BLaER1 (cell line): ENCODE results near the gene EMC7.
A peak's percentile ranks its signal among the peaks of the same experiment; 100 is the strongest.

Experiments
- H3K27ac ChIP-seq: shearing (Covaris generic); formaldehyde crosslinking; 2 replicates; pipeline ENCODE4 v1.8.1; 2022
- H3K27me3 ChIP-seq: shearing (Covaris generic); formaldehyde crosslinking; 2 replicates; pipeline ENCODE4 v1.8.1; 2022
- H3K36me3 ChIP-seq: shearing (Covaris generic); formaldehyde crosslinking; 2 replicates; pipeline ENCODE4 v1.8.1; 2022
- H3K4me1 ChIP-seq: shearing (Covaris generic); formaldehyde crosslinking; 2 replicates; pipeline ENCODE4 v1.8.1; 2022
- H3K4me2 ChIP-seq: shearing (Covaris generic); formaldehyde crosslinking; 2 replicates; pipeline ENCODE4 v1.8.1; 2022
- H3K4me3 ChIP-seq: shearing (Covaris generic); formaldehyde crosslinking; 2 replicates; pipeline ENCODE4 v1.8.1; 2022
- H3K9ac ChIP-seq: shearing (Covaris generic); formaldehyde crosslinking; 2 replicates; pipeline ENCODE4 v1.8.1; 2022
- H3K9me3 ChIP-seq: shearing (Covaris generic); formaldehyde crosslinking; 2 replicates; pipeline ENCODE4 v1.8.1; 2022
- H4K20me1 ChIP-seq: shearing (Covaris generic); formaldehyde crosslinking; 2 replicates; pipeline ENCODE4 v1.8.1; 2022
- Cebpa-rat ChIP-seq: shearing (Covaris generic); IDR thresholded peaks from 2 replicates; pipeline ENCODE4 v1.8.1; 2022

Gene EMC7

GRCh38 chr15:34119291-34119690 is 17.6 kb upstream of the EMC7 start:
- H3K4me1 ChIP-seq = no peaks in the 10 kb centered on the region
- H3K27ac ChIP-seq = no peak overlapping the region
- no peak overlapping the region for H3K9ac ChIP-seq
- TF ChIP-seq Cebpa-rat = no peak
- no peaks in the 10 kb centered on the region for H3K27me3 ChIP-seq
- no peaks in the 10 kb centered on the region for H3K36me3 ChIP-seq
- no peak overlapping the region for H3K4me3 ChIP-seq
- no peak overlapping the region for H3K4me2 ChIP-seq
- H3K9me3 ChIP-seq = no peaks in the 10 kb centered on the region
- no peaks in the 10 kb centered on the region for H4K20me1 ChIP-seq

- Histone ChIP-seq H3K36me3 (no peaks in the 10 kb centered on the region), H3K9me3 (no peaks in the 10 kb centered on the region), H3K4me2 (no peak overlapping the region), H3K27ac (no peak overlapping the region), H3K9ac (no peak overlapping the region), H3K4me1 (no peaks in the 10 kb centered on the region), H4K20me1 (no peaks in the 10 kb centered on the region), H3K27me3 (no peaks in the 10 kb centered on the region), H3K4me3 (no peak overlapping the region)
- TF ChIP-seq Cebpa-rat = no peak
Observed at GRCh38 chr15:34116620-34117019, 15.0 kb upstream of the EMC7 start.

- H3K36me3 ChIP-seq = no peaks in the 10 kb centered on the region
- H3K4me3 ChIP-seq = no peak overlapping the region
- no peak overlapping the region for H3K4me2 ChIP-seq
- H3K4me1 ChIP-seq = no peaks in the 10 kb centered on the region
- no peaks in the 10 kb centered on the region for H3K9me3 ChIP-seq
- H4K20me1 ChIP-seq = no peaks in the 10 kb centered on the region
- H3K27me3 ChIP-seq = no peaks in the 10 kb centered on the region
- H3K9ac ChIP-seq = no peak overlapping the region
- H3K27ac ChIP-seq = no peak overlapping the region
- no peak for TF ChIP-seq Cebpa-rat
Observed at GRCh38 chr15:34114739-34115138, 13.1 kb upstream of the EMC7 start.

GRCh38 chr15:34114215-34114614 is 12.6 kb upstream of the EMC7 start:
- Histone ChIP-seq H3K9me3 (no peaks in the 10 kb centered on the region), H3K9ac (no peak overlapping the region), H3K27me3 (no peaks in the 10 kb centered on the region), H3K36me3 (no peaks in the 10 kb centered on the region), H3K4me2 (no peak overlapping the region), H3K4me3 (no peak overlapping the region), H3K4me1 (no peaks in the 10 kb centered on the region), H4K20me1 (no peaks in the 10 kb centered on the region), H3K27ac (no peak overlapping the region)
- TF ChIP-seq Cebpa-rat = no peak

- Histone ChIP-seq H3K4me3 (no peak overlapping the region), H3K27ac (no peak overlapping the region), H3K9me3 (no peaks in the 10 kb centered on the region), H3K27me3 (no peaks in the 10 kb centered on the region), H3K4me2 (no peak overlapping the region), H3K9ac (no peak overlapping the region), H4K20me1 (no peaks in the 10 kb centered on the region), H3K4me1 (no peaks in the 10 kb centered on the region), H3K36me3 (no peaks in the 10 kb centered on the region)
- TF ChIP-seq Cebpa-rat = no peak
Observed at GRCh38 chr15:34111488-34111887, 9.8 kb upstream of the EMC7 start.

- Histone ChIP-seq H3K27me3 (no peaks in the 10 kb centered on the region), H3K4me1 (no peaks in the 10 kb centered on the region), H3K4me3 (no peak overlapping the region), H3K36me3 (no peaks in the 10 kb centered on the region), H3K27ac (no peak overlapping the region), H4K20me1 (no peaks in the 10 kb centered on the region), H3K9ac (no peak overlapping the region), H3K4me2 (no peak overlapping the region), H3K9me3 (no peaks in the 10 kb centered on the region)
- no peak for TF ChIP-seq Cebpa-rat
Observed at GRCh38 chr15:34109797-34110663, 8.4 kb upstream of the EMC7 start.

GRCh38 chr15:34107315-34107714 is 5.7 kb upstream of the EMC7 start:
- Histone ChIP-seq H3K27me3 (no peaks in the 10 kb centered on the region), H3K9me3 (peaks cover 16% of the 10 kb centered on the region; the same call in 1 of the 2 replicates), H3K9ac (no peak overlapping the region), H3K27ac (no peak overlapping the region), H3K4me2 (no peak overlapping the region), H3K4me3 (no peak overlapping the region), H3K4me1 (peaks cover 6% of the 10 kb centered on the region), H3K36me3 (0 out of 2 replicates have a peak, but pooled peaks cover 9% of the 10 kb centered on the region), H4K20me1 (no peaks in the 10 kb centered on the region)
- TF ChIP-seq Cebpa-rat = no peak

GRCh38 chr15:34106423-34106822 is 4.8 kb upstream of the EMC7 start:
- no peak for TF ChIP-seq Cebpa-rat
- Histone ChIP-seq H3K9me3 (peaks cover 16% of the 10 kb centered on the region; the same call in 1 of the 2 replicates), H3K36me3 (0 out of 2 replicates have a peak, but pooled peaks cover 9% of the 10 kb centered on the region), H3K27me3 (no peaks in the 10 kb centered on the region), H3K4me1 (peaks cover 7% of the 10 kb centered on the region), H4K20me1 (no peaks in the 10 kb centered on the region), H3K9ac (no peak overlapping the region), H3K4me2 (no peak overlapping the region), H3K4me3 (no peak overlapping the region), H3K27ac (no peak overlapping the region)

GRCh38 chr15:34102175-34102925 is 688 bp upstream of the EMC7 start:
- peak overlapping the region; percentile 91 for H3K9ac ChIP-seq
- no peaks in the 10 kb centered on the region for H3K27me3 ChIP-seq
- peak overlapping the region; percentile 68 for H3K27ac ChIP-seq
- peaks cover 14% of the 10 kb centered on the region; the same call in 1 of the 2 replicates for H4K20me1 ChIP-seq
- H3K36me3 ChIP-seq = 0 out of 2 replicates have a peak, but pooled peaks cover 13% of the 10 kb centered on the region
- H3K4me1 ChIP-seq = peaks cover 26% of the 10 kb centered on the region
- no peak for TF ChIP-seq Cebpa-rat
- H3K9me3 ChIP-seq = peaks cover 16% of the 10 kb centered on the region; the same call in 1 of the 2 replicates
- H3K4me3 ChIP-seq = peak overlapping the region; percentile 95
- H3K4me2 ChIP-seq = peak overlapping the region; percentile 69

- Histone ChIP-seq H4K20me1 (peaks cover 22% of the 10 kb centered on the region; the same call in 1 of the 2 replicates), H3K36me3 (peaks cover 26% of the 10 kb centered on the region), H3K9me3 (peaks cover 16% of the 10 kb centered on the region; the same call in 1 of the 2 replicates), H3K27me3 (no peaks in the 10 kb centered on the region), H3K4me1 (peaks cover 26% of the 10 kb centered on the region), H3K27ac (no peak overlapping the region), H3K4me3 (0 out of 2 replicates have a peak overlapping the region, but pooled peaks have one; percentile 95), H3K9ac (no peak overlapping the region), H3K4me2 (peak overlapping the region; percentile 82)
- no peak for TF ChIP-seq Cebpa-rat
Observed at GRCh38 chr15:34099914-34100313, 1.7 kb downstream of the EMC7 start.
